Effector CD8-positive, alpha-beta T cell (primary cell): ENCODE data around the gene LHFPL5.

Source experiments
- DNase-seq: peaks from one replicate; lab custom pipeline; 2025; lab: John Stamatoyannopoulos, UW

LHFPL5 gene

DNA sequence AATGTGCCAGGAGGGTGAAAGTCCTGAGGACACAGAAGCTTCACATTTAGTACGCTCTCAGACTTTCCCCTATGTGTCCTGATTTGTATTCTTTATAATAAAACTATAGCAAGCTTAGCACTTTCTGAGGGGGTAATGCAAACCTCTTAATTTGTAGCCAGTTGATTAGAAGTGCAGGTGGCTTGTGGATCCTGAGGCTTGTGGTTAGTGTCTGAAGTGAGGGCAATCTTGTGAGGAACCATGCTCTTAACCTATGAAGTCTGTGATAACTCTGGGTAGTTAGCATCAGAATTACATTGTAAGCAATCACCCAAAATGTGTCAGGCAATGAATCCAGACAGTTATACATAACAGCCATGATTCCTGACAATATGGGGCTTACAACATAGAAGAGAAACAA is 51.1 kb downstream of the LHFPL5 start:
- no peak for DNase-seq

DNA sequence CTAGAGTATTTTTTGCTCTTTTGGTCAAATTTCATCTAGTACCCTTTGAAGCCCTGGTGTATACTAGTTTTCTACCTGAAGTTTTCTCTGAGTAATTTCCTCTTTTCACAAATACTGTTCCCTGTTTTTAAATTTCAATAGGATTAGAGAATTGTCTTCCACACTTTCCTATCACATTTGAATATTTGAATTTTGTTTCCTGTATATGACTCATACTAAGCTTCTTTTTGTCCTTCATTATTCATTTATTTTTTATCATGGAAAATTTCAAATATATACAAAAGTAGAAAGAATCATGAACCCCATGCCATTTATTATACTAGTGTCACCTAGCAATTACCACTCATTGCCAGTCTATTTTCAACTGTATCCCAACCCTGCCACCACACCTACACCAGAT is 52.7 kb downstream of the LHFPL5 start:
- no peak for DNase-seq

DNA sequence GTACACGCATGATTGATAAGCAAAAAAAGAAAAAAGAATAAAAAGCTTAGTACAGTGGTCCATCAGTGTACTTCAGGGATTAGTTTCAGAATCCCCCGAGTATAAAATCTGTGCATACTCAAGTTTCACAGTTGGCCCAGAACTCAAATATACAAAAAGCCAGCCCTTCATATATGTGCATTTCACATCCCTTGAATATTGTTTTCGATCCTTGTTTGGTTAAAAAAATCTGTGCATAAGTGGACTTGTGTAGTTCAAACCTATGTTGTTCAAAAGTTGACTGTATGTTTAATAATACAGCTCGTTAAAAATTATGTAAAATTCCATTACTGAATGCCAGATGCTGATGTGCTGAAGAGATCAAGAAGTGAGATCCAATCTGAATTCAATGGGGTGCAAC is 54.2 kb downstream of the LHFPL5 start:
- no peak for DNase-seq
